ENCODE measurements around the gene ARL14. TPM values are rescaled to one million over a fixed set of nuclear protein-coding genes. Genes with fewer than 3 reads are reported as not detected.

ARL14 gene
- total RNA-seq, 1 donor from 2014 or later, result not detected

DNA sequence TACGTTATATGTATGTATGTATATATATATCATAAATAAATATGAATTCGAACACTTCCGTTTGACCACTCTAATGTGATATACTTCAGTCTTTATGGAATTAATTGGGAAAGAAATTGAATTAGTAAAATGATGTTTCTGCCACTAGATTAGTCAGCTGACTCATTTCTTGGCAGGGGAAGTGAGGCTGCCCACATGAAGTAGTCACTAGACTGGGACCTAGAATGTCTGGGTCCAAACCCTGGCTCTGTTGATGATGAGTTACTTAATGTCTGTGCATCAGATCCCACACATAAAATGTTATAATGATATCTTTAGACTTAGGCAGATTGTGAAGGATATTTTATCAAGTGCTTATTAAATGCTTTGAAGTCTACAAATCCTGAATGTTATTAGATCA, 27.4 kb upstream of the ARL14 start:
- TF ChIP-seq, protein P1, sequence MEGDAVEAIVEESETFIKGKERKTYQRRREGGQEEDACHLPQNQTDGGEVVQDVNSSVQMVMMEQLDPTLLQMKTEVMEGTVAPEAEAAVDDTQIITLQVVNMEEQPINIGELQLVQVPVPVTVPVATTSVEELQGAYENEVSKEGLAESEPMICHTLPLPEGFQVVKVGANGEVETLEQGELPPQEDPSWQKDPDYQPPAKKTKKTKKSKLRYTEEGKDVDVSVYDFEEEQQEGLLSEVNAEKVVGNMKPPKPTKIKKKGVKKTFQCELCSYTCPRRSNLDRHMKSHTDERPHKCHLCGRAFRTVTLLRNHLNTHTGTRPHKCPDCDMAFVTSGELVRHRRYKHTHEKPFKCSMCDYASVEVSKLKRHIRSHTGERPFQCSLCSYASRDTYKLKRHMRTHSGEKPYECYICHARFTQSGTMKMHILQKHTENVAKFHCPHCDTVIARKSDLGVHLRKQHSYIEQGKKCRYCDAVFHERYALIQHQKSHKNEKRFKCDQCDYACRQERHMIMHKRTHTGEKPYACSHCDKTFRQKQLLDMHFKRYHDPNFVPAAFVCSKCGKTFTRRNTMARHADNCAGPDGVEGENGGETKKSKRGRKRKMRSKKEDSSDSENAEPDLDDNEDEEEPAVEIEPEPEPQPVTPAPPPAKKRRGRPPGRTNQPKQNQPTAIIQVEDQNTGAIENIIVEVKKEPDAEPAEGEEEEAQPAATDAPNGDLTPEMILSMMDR (conservative IDR thresholded peaks at IDR 0.05), result no peak
- peaks cover 3% of the 10 kb centered on the region for H3K9me3 Mint-ChIP-seq
- no peak overlapping the region for H3K4me3 Mint-ChIP-seq

GRCh38 chr3:160653512-160653911, 23.4 kb upstream of the ARL14 start:
- peaks cover 8% of the 10 kb centered on the region for H3K9me3 Mint-ChIP-seq
- DNase-seq (ENCODE audit: low read depth, low spot score), result no peak
- H3K36me3 Mint-ChIP-seq (ENCODE audit: low read depth), result no peaks in the 10 kb centered on the region
- no peak overlapping the region for H3K4me3 Mint-ChIP-seq
- H3K27me3 Mint-ChIP-seq (ENCODE audit: low read depth), result no peaks in the 10 kb centered on the region
- peaks cover 4% of the 10 kb centered on the region for H3K4me1 Mint-ChIP-seq
- no peak overlapping the region for H3K27ac Mint-ChIP-seq (ENCODE audit: unreplicated experiment)
- TF ChIP-seq, protein P1 (conservative IDR thresholded peaks at IDR 0.05), result no peak

More for the DNA sequence above, 27.4 kb upstream of the ARL14 start:
- Mint-ChIP-seq H3K4me1 (peaks cover 4% of the 10 kb centered on the region), H3K27me3 (ENCODE audit: low read depth) (no peaks in the 10 kb centered on the region), H3K27ac (ENCODE audit: unreplicated experiment) (no peak overlapping the region), H3K36me3 (ENCODE audit: low read depth) (no peaks in the 10 kb centered on the region)
- no peak for DNase-seq (ENCODE audit: low read depth, low spot score)

DNA sequence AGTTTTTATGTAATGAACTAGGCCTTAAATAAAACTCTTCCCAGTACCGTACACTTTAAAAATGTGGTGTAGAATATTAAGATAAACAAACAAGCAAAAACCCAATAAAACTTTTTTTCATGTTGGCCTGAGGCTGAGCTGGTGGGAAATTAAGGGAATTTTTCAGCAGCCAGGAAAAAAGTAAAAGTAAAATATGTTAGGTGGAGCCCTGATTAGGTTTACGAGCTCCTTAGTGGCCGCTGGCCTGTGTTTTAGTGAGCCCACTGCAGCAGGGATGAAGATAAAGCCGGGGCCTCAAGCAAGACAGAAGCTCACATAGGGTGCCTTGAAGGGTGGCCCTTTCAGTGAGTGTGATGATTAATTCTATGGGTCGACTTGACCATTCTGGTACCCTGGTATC, 16.1 kb upstream of the ARL14 start:
- Mint-ChIP-seq H3K4me1 (peaks cover 27% of the 10 kb centered on the region), H3K27me3 (ENCODE audit: low read depth) (no peaks in the 10 kb centered on the region), H3K36me3 (ENCODE audit: low read depth) (no peaks in the 10 kb centered on the region), H3K27ac (ENCODE audit: unreplicated experiment) (peak overlapping the region; percentile 76), H3K9me3 (peaks cover 6% of the 10 kb centered on the region), H3K4me3 (no peak overlapping the region)
- TF ChIP-seq, protein P1 (conservative IDR thresholded peaks at IDR 0.05), result no peak
- no peak for DNase-seq (ENCODE audit: low read depth, low spot score)

DNA sequence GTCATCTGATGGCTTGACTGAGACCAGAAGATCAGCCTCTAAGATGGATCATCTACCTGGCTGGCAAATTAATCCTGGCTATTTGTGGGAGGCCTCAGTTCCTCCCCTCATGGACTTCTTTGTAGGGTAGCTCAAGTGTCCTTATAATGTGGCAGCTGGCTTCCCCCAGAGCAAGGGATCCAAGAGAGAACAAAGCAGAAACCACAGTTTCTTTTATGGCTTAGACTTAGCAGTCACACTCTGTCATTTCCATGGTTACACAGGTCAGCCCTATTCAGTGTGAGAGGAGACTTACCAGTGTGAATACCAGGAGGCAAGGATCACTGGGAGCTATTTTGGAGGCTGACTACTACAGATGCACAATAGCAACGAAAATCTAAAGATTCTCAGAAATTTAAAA, 15.3 kb upstream of the ARL14 start:
- Mint-ChIP-seq H3K9me3 (peaks cover 6% of the 10 kb centered on the region), H3K27ac (ENCODE audit: unreplicated experiment) (peak overlapping the region; percentile 84), H3K27me3 (ENCODE audit: low read depth) (no peaks in the 10 kb centered on the region), H3K4me1 (peaks cover 34% of the 10 kb centered on the region), H3K36me3 (ENCODE audit: low read depth) (no peaks in the 10 kb centered on the region), H3K4me3 (no peak overlapping the region)
- peak; percentile 5 for DNase-seq (ENCODE audit: low read depth, low spot score)
- TF ChIP-seq, protein P1 (conservative IDR thresholded peaks at IDR 0.05), result no peak

DNA sequence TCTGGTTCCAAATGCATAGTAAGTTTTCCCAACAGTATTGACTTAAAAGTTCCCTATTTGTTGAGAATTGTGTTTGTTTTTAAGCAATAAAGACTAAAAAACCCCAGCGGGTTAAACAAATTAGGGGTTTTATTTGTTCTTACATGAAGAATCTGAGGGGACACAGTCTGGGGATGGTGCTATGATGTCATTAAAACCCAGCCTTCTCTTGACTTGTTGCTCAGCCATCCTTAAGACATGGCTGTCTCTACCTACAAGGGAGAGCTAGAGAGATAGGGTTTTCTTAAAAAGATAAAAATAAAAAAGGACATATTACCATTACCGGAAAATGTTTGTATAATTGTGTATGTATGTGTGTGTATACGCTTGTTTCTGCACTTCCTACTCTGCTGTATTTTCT, 11.7 kb upstream of the ARL14 start:
- no peaks in the 10 kb centered on the region for H3K36me3 Mint-ChIP-seq (ENCODE audit: low read depth)
- TF ChIP-seq, protein P1 (conservative IDR thresholded peaks at IDR 0.05), result no peak
- H3K27me3 Mint-ChIP-seq (ENCODE audit: low read depth), result no peaks in the 10 kb centered on the region
- no peak overlapping the region for H3K27ac Mint-ChIP-seq (ENCODE audit: unreplicated experiment)
- H3K4me3 Mint-ChIP-seq, result no peak overlapping the region
- H3K9me3 Mint-ChIP-seq, result peaks cover 4% of the 10 kb centered on the region
- no peak for DNase-seq (ENCODE audit: low read depth, low spot score)
- peaks cover 38% of the 10 kb centered on the region for H3K4me1 Mint-ChIP-seq
